CD14-positive monocyte (primary cell): Measurements from ENCODE around the gene SOS1. TPM values are rescaled to one million over a fixed set of nuclear protein-coding genes. Genes with fewer than 3 reads are reported as not detected.

Experiments used
- DNase-seq, 3 donors: peaks; one replicate each; pipeline ENCODE4 v3.0.0-alpha.2; 2011 to 2022
- H2AFZ ChIP-seq: 2 replicates; pipeline ENCODE4 v1.6.0; 2012; ENCODE audit warnings: mild to moderate bottlenecking, low read depth, low read length, inconsistent platforms; ENCODE audit not compliant: insufficient read depth, poor library complexity, severe bottlenecking
- H3K27ac ChIP-seq, 2 donors: 1 replicate in 1 of 2; 2 replicates in 1 of 2; pipeline ENCODE4 v1.5.1; 2012 to 2013; ENCODE audit warnings: low read length in 2 of 2, control low read depth in 1 of 2, inconsistent platforms in 1 of 2, low read depth in 1 of 2, mild to moderate bottlenecking in 1 of 2
- H3K27me3 ChIP-seq, 2 donors: one replicate each; pipeline versions ENCODE4 v1.6.0 to v1.6.1; 2011 to 2013; ENCODE audit warnings: low read length in 2 of 2; ENCODE audit not compliant: control insufficient read depth in 2 of 2, insufficient read depth in 2 of 2
- H3K36me3 ChIP-seq, 2 donors: replicated peaks in 1 of 2; 1 replicate in 1 of 2; 2 replicates in 1 of 2; pipeline versions ENCODE4 v1.5.1 to v1.6.1; 2012 to 2013; ENCODE audit warnings: low read length in 2 of 2, control low read depth in 1 of 2, inconsistent platforms in 1 of 2, mild to moderate bottlenecking in 1 of 2; ENCODE audit not compliant: insufficient read depth in 2 of 2, control insufficient read depth in 1 of 2
- H3K4me1 ChIP-seq, 2 donors: 1 replicate in 1 of 2; 2 replicates in 1 of 2; pipeline versions ENCODE4 v1.5.1 to v1.6.1; 2012 to 2013; ENCODE audit warnings: low read length in 2 of 2, control low read depth in 1 of 2, inconsistent platforms in 1 of 2, mild to moderate bottlenecking in 1 of 2, moderate library complexity in 1 of 2; ENCODE audit not compliant: insufficient read depth in 2 of 2, control insufficient read depth in 1 of 2
- H3K4me2 ChIP-seq: replicated peaks from 2 replicates; pipeline ENCODE3; 2012; ENCODE audit warnings: low read length, moderate library complexity, mild to moderate bottlenecking; ENCODE audit not compliant: poor library complexity, severe bottlenecking; ENCODE audit errors: extremely low read depth
- H3K4me3 ChIP-seq, 3 experiments: fragments of 200-600 bp in 1 of 3; sonication (generic) in 1 of 3; replicated peaks in 1 of 3; 1 replicate in 2 of 3; 2 replicates in 1 of 3; pipeline ENCODE4 v1.5.1; 2011 to 2013; ENCODE audit warnings: low read length in 3 of 3, mild to moderate bottlenecking in 3 of 3, control low read depth in 2 of 3, low read depth in 2 of 3, inconsistent platforms in 1 of 3, moderate library complexity in 1 of 3
- H3K79me2 ChIP-seq: 2 replicates; pipeline ENCODE4 v1.6.0; 2012; ENCODE audit warnings: mild to moderate bottlenecking, control low read depth, inconsistent platforms, low read length, moderate library complexity; ENCODE audit not compliant: insufficient read depth
- H3K9ac ChIP-seq: 2 replicates; pipeline ENCODE4 v1.6.0; 2017; ENCODE audit warnings: low read length, mild to moderate bottlenecking; ENCODE audit not compliant: insufficient read depth, poor library complexity, severe bottlenecking
- H3K9me3 ChIP-seq, 2 donors: replicated peaks in 1 of 2; 1 replicate in 1 of 2; 2 replicates in 1 of 2; pipeline versions ENCODE4 v1.5.1 to v1.6.1; 2012 to 2013; ENCODE audit warnings: low read length in 2 of 2, control low read depth in 1 of 2; ENCODE audit not compliant: control insufficient read depth in 1 of 2, insufficient read depth in 1 of 2
- H4K20me1 ChIP-seq: 2 replicates; pipeline ENCODE4 v1.6.0; 2012; ENCODE audit warnings: mild to moderate bottlenecking, low read length, control low read depth, moderate library complexity; ENCODE audit not compliant: insufficient read depth
- H3K27ac Mint-ChIP-seq, 7 donors: one replicate each; pipeline ENCODE4 v1.8.0; 2020; ENCODE audit warnings: mild to moderate bottlenecking in 7 of 7, mixed read lengths in 7 of 7, moderate library complexity in 6 of 7, inconsistent platforms in 2 of 7
- H3K27me3 Mint-ChIP-seq, 3 donors: one replicate each; pipeline ENCODE4 v1.8.0; 2021 to 2022; ENCODE audit warnings: low read depth in 3 of 3, mild to moderate bottlenecking in 3 of 3, mixed read lengths in 3 of 3, moderate library complexity in 3 of 3, inconsistent platforms in 1 of 3
- H3K36me3 Mint-ChIP-seq, 2 donors: one replicate each; pipeline ENCODE4 v1.8.0; 2020; ENCODE audit warnings: mixed read lengths in 2 of 2, inconsistent platforms in 1 of 2, mild to moderate bottlenecking in 1 of 2
- H3K4me1 Mint-ChIP-seq: one replicate; pipeline ENCODE4 v1.8.0; 2020; ENCODE audit warnings: mild to moderate bottlenecking, mixed read lengths
- H3K4me3 Mint-ChIP-seq, 2 donors: one replicate each; pipeline ENCODE4 v1.8.0; 2020; ENCODE audit warnings: mild to moderate bottlenecking in 2 of 2, mixed read lengths in 2 of 2, moderate library complexity in 1 of 2
- H3K9me3 Mint-ChIP-seq, 7 donors: one replicate each; pipeline ENCODE4 v1.8.0; 2020 to 2022; ENCODE audit warnings: mixed read lengths in 7 of 7, mild to moderate bottlenecking in 6 of 7, moderate library complexity in 6 of 7, inconsistent platforms in 2 of 7
- WGBS: methylation state at CpG from one replicate; pipeline ENCODE4 v1.1.5; 2013; ENCODE audit warnings: missing lambda C conversion rate; ENCODE audit not compliant: insufficient coverage; 5-methylcytosine and 5-hydroxymethylcytosine counted together
- intact Hi-C, 2 donors: fragments of 100-400 bp; cut with micrococcal nuclease; formaldehyde crosslinking; loops; one replicate each; pipeline versions ENCODE4 v1.15.0 to v1.15.1; 2023
- polyA plus RNA-seq, 3 donors: library from polyadenylated mRNA; depleted of rRNA in 1 of 3; unstranded in 2 of 3; stranded (reverse) in 1 of 3; fragments of 300-500 nt in 2 of 3; fragments of >200 nt in 1 of 3; fragmentation: Illumina TruSeq in 2 of 3; gene quantifications; 1 replicate in 2 of 3; 2 replicates in 1 of 3; pipeline ENCODE4 v1.2.3, GENCODE V29; 2012 to 2021
- TF ChIP-seq, protein P1 (sequence below): fragments of 200-600 bp; IDR thresholded peaks from one replicate; pipeline ENCODE4 v1.8.0; 2022; ENCODE audit warnings: antibody characterized with exemption, mild to moderate bottlenecking

Gene SOS1
- polyA plus RNA-seq, 3 donors, result 5.3 to 15.6 (median 7.7) TPM

DNA sequence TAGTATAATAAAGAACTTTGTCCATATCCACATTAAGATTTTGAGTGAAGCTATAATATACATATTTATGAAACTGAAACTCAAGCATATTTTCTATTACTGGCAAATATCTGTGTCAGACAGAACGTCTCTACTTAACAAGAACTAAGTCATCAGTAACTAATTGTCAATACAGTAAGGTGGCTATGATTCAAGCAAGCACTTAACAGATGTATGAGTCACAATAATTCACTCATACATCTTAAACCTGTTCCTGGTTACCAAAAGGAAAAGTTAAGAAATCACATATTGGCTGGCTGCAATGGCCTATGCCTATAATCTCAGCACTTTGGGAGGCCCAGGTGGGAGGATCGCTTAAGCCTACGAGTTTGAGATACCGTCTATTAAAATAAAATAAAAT lies 96.0 kb downstream of the SOS1 start:
- TF ChIP-seq, protein P1, sequence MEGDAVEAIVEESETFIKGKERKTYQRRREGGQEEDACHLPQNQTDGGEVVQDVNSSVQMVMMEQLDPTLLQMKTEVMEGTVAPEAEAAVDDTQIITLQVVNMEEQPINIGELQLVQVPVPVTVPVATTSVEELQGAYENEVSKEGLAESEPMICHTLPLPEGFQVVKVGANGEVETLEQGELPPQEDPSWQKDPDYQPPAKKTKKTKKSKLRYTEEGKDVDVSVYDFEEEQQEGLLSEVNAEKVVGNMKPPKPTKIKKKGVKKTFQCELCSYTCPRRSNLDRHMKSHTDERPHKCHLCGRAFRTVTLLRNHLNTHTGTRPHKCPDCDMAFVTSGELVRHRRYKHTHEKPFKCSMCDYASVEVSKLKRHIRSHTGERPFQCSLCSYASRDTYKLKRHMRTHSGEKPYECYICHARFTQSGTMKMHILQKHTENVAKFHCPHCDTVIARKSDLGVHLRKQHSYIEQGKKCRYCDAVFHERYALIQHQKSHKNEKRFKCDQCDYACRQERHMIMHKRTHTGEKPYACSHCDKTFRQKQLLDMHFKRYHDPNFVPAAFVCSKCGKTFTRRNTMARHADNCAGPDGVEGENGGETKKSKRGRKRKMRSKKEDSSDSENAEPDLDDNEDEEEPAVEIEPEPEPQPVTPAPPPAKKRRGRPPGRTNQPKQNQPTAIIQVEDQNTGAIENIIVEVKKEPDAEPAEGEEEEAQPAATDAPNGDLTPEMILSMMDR, result no peak
- H3K36me3 ChIP-seq, result peaks cover 34 to 70% of the 10 kb centered on the region in 2 donors
- H3K9ac ChIP-seq, result no peak overlapping the region
- H3K27ac Mint-ChIP-seq, result no peak overlapping the region
- intact Hi-C loops, result no loop called here
- H3K9me3 ChIP-seq, result no peaks in the 10 kb centered on the region
- no peaks in the 10 kb centered on the region for H3K27me3 ChIP-seq
- no peaks in the 10 kb centered on the region for H3K79me2 ChIP-seq
- H3K4me1 Mint-ChIP-seq, result no peaks in the 10 kb centered on the region
- no peak overlapping the region for H3K27ac ChIP-seq
- H3K9me3 Mint-ChIP-seq, result no peaks in the 10 kb centered on the region
- H2AFZ ChIP-seq, result no peak overlapping the region
- DNase-seq, result no peak
- no CpG with 5 or more reads among the region's 4 CpGs for WGBS
- no peaks in the 10 kb centered on the region for H3K27me3 Mint-ChIP-seq
- no peak overlapping the region for H3K4me3 Mint-ChIP-seq
- H3K4me3 ChIP-seq, result no peak overlapping the region
- peaks cover 36 to 37% of the 10 kb centered on the region in 2 donors for H3K36me3 Mint-ChIP-seq
- H3K4me2 ChIP-seq, result no peak overlapping the region
- no peaks in the 10 kb centered on the region for H4K20me1 ChIP-seq
- no peaks in the 10 kb centered on the region for H3K4me1 ChIP-seq

DNA sequence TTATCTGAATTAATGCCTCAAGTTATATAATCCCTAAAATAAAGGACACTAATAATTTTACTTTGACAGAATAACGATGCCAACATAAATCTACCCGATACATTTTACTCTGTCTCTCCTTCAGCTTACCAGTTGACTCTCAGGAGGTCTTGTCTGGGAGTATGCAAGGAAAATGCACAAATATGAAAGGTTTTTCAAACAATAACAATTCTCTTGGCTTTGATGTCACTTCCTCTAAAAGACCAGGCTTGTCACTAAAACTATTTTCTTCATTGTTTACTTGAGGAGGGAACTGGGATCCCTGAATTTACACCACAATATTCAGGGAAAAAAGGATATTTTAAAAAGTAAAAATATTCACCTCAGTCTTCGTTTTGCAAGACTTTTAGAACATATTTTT lies 97.2 kb downstream of the SOS1 start:
- H3K36me3 ChIP-seq, result peaks cover 31 to 59% of the 10 kb centered on the region in 2 donors
- H3K9me3 ChIP-seq, result no peaks in the 10 kb centered on the region
- no peak overlapping the region for H3K4me3 ChIP-seq
- Mint-ChIP-seq H3K27ac (no peak overlapping the region), H3K27me3 (no peaks in the 10 kb centered on the region), H3K9me3 (no peaks in the 10 kb centered on the region), H3K4me1 (no peaks in the 10 kb centered on the region), H3K36me3 (peaks cover 29 to 36% of the 10 kb centered on the region in 2 donors), H3K4me3 (no peak overlapping the region)
- DNase-seq, result no peak
- no peak overlapping the region for H2AFZ ChIP-seq
- H3K4me2 ChIP-seq, result no peak overlapping the region
- no peak overlapping the region for H3K27ac ChIP-seq
- no peaks in the 10 kb centered on the region for H3K27me3 ChIP-seq
- no peaks in the 10 kb centered on the region for H3K4me1 ChIP-seq
- no peaks in the 10 kb centered on the region for H3K79me2 ChIP-seq
- H4K20me1 ChIP-seq, result no peaks in the 10 kb centered on the region
- TF ChIP-seq, protein P1, result no peak
- H3K9ac ChIP-seq, result no peak overlapping the region
- intact Hi-C loops, result no loop called here
- no CpG with 5 or more reads among the region's 3 CpGs for WGBS
